IMR-90 (cell line): Measurements from ENCODE around the gene TNK1. TPM values are rescaled to one million over a fixed set of nuclear protein-coding genes. Genes with fewer than 3 reads are reported as not detected.

ENCODE experiments used
- ATAC-seq: fragments of 200-7000 bp; cut with Tn5 transposase; 2 replicates; pipeline ENCODE4 v1.9.1; 2020; ENCODE audit warnings: low read depth, mild to moderate bottlenecking, moderate library complexity
- BruUV-seq: library from RNA; stranded (reverse); fragments of 400-500 nt; replicated peaks from 2 replicates; lab custom pipeline; 2021; lab: Mats Ljungman, UMichigan
- CTCF ChIA-PET: fragments of 300-600 bp; formaldehyde crosslinking; extraction: SDS; loops from one replicate; lab custom pipeline; 2021; ENCODE audit warnings: antibody characterized with exemption; lab: Yijun Ruan, JAX
- POLR2A ChIA-PET: fragments of 300-600 bp; sonication (Branson Sonifier 250); formaldehyde crosslinking; loops from one replicate; lab custom pipeline; 2022; ENCODE audit warnings: antibody characterized with exemption; ENCODE audit not compliant: unreplicated experiment; lab: Charles Lee
- DNase-seq: peaks from one replicate; pipeline ENCODE4 v3.0.0; 2013
- H2AFZ ChIP-seq: replicated peaks from 2 replicates; pipeline ENCODE3; 2013; ENCODE audit warnings: low read length, mild to moderate bottlenecking; ENCODE audit not compliant: poor library complexity
- H2AK5ac ChIP-seq: 2 replicates; pipeline ENCODE4 v1.6.1; 2013; ENCODE audit warnings: low read depth, low read length, inconsistent platforms
- H2AK9ac ChIP-seq: replicated peaks from 2 replicates; pipeline ENCODE3; 2013; ENCODE audit warnings: mild to moderate bottlenecking, low read depth, low read length, moderate library complexity; ENCODE audit not compliant: poor library complexity
- H2BK120ac ChIP-seq: 2 replicates; pipeline ENCODE4 v1.6.1; 2013; ENCODE audit warnings: low read depth, low read length, inconsistent platforms
- H2BK15ac ChIP-seq: 3 replicates; pipeline ENCODE4 v1.6.1; 2013; ENCODE audit warnings: low read depth, low read length, inconsistent platforms
- H2BK20ac ChIP-seq: 2 replicates; pipeline ENCODE4 v1.6.1; 2013; ENCODE audit warnings: low read depth, mild to moderate bottlenecking, inconsistent platforms, low read length, moderate library complexity
- H2BK5ac ChIP-seq: 2 replicates; pipeline ENCODE4 v1.6.1; 2013; ENCODE audit warnings: mild to moderate bottlenecking, low read depth, low read length, inconsistent platforms; ENCODE audit not compliant: poor library complexity, severe bottlenecking
- H3K14ac ChIP-seq: replicated peaks from 2 replicates; pipeline ENCODE4 v1.6.1; 2013; ENCODE audit warnings: low read depth, low read length, inconsistent platforms
- H3K18ac ChIP-seq: 2 replicates; pipeline ENCODE4 v1.6.1; 2013; ENCODE audit warnings: low read depth, low read length, control low read depth
- H3K23ac ChIP-seq: 2 replicates; pipeline ENCODE4 v1.6.1; 2013; ENCODE audit warnings: low read depth, low read length, inconsistent platforms
- H3K27ac ChIP-seq: 2 replicates; pipeline ENCODE4 v1.5.1; 2013; ENCODE audit warnings: mild to moderate bottlenecking, control low read depth, low read length; ENCODE audit not compliant: insufficient read depth
- H3K27me3 ChIP-seq: 2 replicates; pipeline ENCODE4 v1.6.1; 2013; ENCODE audit warnings: low read length; ENCODE audit not compliant: control insufficient read depth, insufficient read depth
- H3K36me3 ChIP-seq: 2 replicates; pipeline ENCODE4 v1.6.1; 2013; ENCODE audit warnings: low read length, mixed read lengths; ENCODE audit not compliant: control insufficient read depth, insufficient read depth
- H3K4ac ChIP-seq: 2 replicates; pipeline ENCODE4 v1.6.1; 2013; ENCODE audit warnings: low read depth, low read length, inconsistent platforms
- H3K4me1 ChIP-seq: 2 replicates; pipeline ENCODE4 v1.6.1; 2013; ENCODE audit warnings: low read length, mixed read lengths; ENCODE audit not compliant: control insufficient read depth, insufficient read depth
- H3K4me2 ChIP-seq: 2 replicates; pipeline ENCODE4 v1.6.1; 2013; ENCODE audit warnings: low read depth, mild to moderate bottlenecking, control low read depth, low read length, moderate library complexity
- H3K4me3 ChIP-seq: 2 replicates; pipeline ENCODE4 v1.5.1; 2013; ENCODE audit warnings: low read depth, mild to moderate bottlenecking, control low read depth, low read length, moderate library complexity; ENCODE audit not compliant: insufficient read depth
- H3K56ac ChIP-seq: 2 replicates; pipeline ENCODE4 v1.6.1; 2013; ENCODE audit warnings: low read length, inconsistent platforms; ENCODE audit not compliant: insufficient read depth; ENCODE audit errors: extremely low read depth
- H3K79me1 ChIP-seq, 2 experiments: 2 replicates each; pipeline ENCODE4 v1.6.1; 2013; ENCODE audit warnings: low read length in 2 of 2, inconsistent platforms in 1 of 2, low read depth in 1 of 2
- H3K9ac ChIP-seq: 2 replicates; pipeline ENCODE4 v1.6.1; 2013; ENCODE audit warnings: low read depth, low read length, control low read depth
- H3K9me1 ChIP-seq: 2 replicates; pipeline ENCODE4 v1.6.1; 2013; ENCODE audit warnings: low read length, inconsistent platforms; ENCODE audit not compliant: insufficient read depth
- H3K9me3 ChIP-seq: 2 replicates; pipeline ENCODE4 v1.6.1; 2013; ENCODE audit warnings: low read length; ENCODE audit not compliant: control insufficient read depth, insufficient read depth
- H4K20me1 ChIP-seq: 2 replicates; pipeline ENCODE4 v1.6.1; 2013; ENCODE audit warnings: low read length, inconsistent platforms; ENCODE audit not compliant: insufficient read depth
- H4K5ac ChIP-seq: 2 replicates; pipeline ENCODE4 v1.6.1; 2013; ENCODE audit warnings: mild to moderate bottlenecking, low read depth, low read length, control low read depth
- H4K8ac ChIP-seq, 2 experiments: 2 replicates each; pipeline ENCODE4 v1.6.1; 2013; ENCODE audit warnings: low read depth in 2 of 2, low read length in 2 of 2, control low read depth in 1 of 2, inconsistent platforms in 1 of 2
- H4K91ac ChIP-seq: 2 replicates; pipeline ENCODE4 v1.6.1; 2013; ENCODE audit warnings: low read depth, low read length, inconsistent platforms; ENCODE audit not compliant: insufficient read depth
- CEBPB ChIP-seq: IDR thresholded peaks from 2 replicates; pipeline ENCODE4 v1.6.1; 2012; ENCODE audit warnings: low read depth, low read length, improper control_type of control experiment
- RAD21 ChIP-seq: IDR thresholded peaks from 2 replicates; pipeline ENCODE4 v1.6.1; 2012; ENCODE audit warnings: low read length, improper control_type of control experiment
- WGBS, 2 experiments: methylation state at CpG; one replicate each; pipeline versions ENCODE4 v1.1.5 to v1.1.7; 2013; ENCODE audit warnings: missing lambda C conversion rate in 2 of 2; ENCODE audit not compliant: insufficient read length in 1 of 2; ENCODE audit errors: extremely low coverage in 2 of 2; 5-methylcytosine and 5-hydroxymethylcytosine counted together
- dilution Hi-C: fragments of 300-500 bp; cut with HindIII; formaldehyde crosslinking; loops from one replicate; pipeline ENCODE4 v1.14.3; 2018; ENCODE audit warnings: low sequenced_read_pairs; ENCODE audit not compliant: unreplicated experiment
- in situ Hi-C: fragments of 300-500 bp; cut with MboI; formaldehyde crosslinking; loops from 3 replicates; pipeline ENCODE4 v1.14.3; 2019; ENCODE audit warnings: low sequenced_read_pairs, inconsistent platforms, mixed read lengths
- intact Hi-C: fragments of 100-400 bp; cut with micrococcal nuclease; formaldehyde crosslinking; loops from 2 replicates; pipeline ENCODE4 v1.10.0; 2022
- polyA plus RNA-seq, 3 experiments: library from polyadenylated mRNA; depleted of rRNA; stranded (reverse); fragments of >200 nt; gene quantifications; 2 replicates each; pipeline ENCODE4 v1.2.3, GENCODE V29; 2012; ENCODE audit warnings: low replicate concordance in 1 of 3
- total RNA-seq: library from RNA; depleted of rRNA; stranded (reverse); fragments of >200 nt; gene quantifications from 2 replicates; pipeline ENCODE4 v1.2.3, GENCODE V29; 2012

The TNK1 gene
- total and polyA plus RNA-seq, 2 of the 4 experiments (the other 2 are of a cell fraction): 0.44 to 0.54 TPM

DNA sequence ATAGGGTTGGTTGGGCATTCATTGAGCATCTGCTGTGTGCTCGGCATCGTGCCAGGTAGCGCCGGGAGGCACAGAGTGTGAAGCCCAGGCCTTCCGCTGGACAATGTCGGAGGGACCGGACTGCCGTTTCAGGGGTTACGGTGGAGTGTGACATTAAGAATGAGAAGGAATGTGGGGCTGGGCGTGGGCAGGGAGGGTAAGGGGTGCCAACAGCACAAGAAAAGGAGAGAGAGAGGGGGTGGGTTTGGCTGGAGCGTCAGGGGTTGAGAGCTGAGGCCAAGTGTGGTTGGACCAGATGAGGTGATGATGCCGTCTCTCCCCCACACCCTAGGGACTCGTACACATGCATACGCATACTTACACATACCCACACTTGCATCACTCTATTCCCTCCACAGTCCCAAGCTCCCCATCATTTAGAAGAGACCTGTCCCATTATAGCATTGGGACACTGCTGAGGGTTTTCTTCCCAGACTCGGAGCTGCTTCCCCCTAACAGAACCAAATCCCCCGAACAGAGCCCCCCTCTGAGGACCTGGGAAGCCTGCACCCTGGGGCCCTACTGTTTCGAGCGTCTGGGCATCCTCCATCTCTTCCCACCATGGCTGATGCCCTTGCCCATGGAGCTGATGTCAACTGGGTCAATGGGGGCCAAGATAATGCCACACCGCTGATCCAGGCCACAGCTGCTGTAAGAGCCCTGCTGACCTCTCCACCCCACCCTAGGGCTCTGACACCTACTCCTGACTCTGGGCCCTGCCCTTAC lies 32.2 kb upstream of the TNK1 start:
- Histone ChIP-seq H3K4me3 (no peak overlapping the region), H3K4me1 (peaks cover 19% of the 10 kb centered on the region), H3K27ac (no peak overlapping the region), H3K79me1 (peaks cover 9 to 38% of the 10 kb centered on the region in 2 experiments; a peak in 3 of 4 replicates), H4K5ac (no peak overlapping the region), H2BK120ac (no peak overlapping the region), H4K8ac (no peak overlapping the region), H2BK20ac (no peak overlapping the region), H4K20me1 (peaks cover 19% of the 10 kb centered on the region), H3K9me1 (peaks cover 8% of the 10 kb centered on the region), H2AK9ac (peak overlapping the region; percentile 44), H3K36me3 (no peaks in the 10 kb centered on the region), H2AK5ac (peak overlapping the region; percentile 27; the same call in 1 of the 2 replicates), H3K9me3 (no peaks in the 10 kb centered on the region), H2BK15ac (no peak overlapping the region), H3K27me3 (peaks cover 8% of the 10 kb centered on the region), H3K9ac (no peak overlapping the region), H3K23ac (peak overlapping the region; percentile 19; the same call in 1 of the 2 replicates), H3K18ac (no peak overlapping the region), H4K91ac (no peak overlapping the region), H3K4me2 (no peak overlapping the region), H3K4ac (no peak overlapping the region; the same call in 1 of the 2 replicates), H2AFZ (no peak overlapping the region), H3K14ac (no peak overlapping the region), H3K56ac (no peak overlapping the region), H2BK5ac (no peak overlapping the region)
- BruUV-seq: no TSS peak
- dilution Hi-C loops (no loop called here), in situ Hi-C loops (no loop called here), intact Hi-C loops (no loop called here)
- DNase-seq (peak; percentile 47), ATAC-seq (no peak)
- ChIA-PET POLR2A (no interaction called here), CTCF (interaction anchor here (0.7 to 1.4 kb wide), 2 partner anchors 8 to 10 kb away, joined by 3 read pairs; no protein-coding TSS in a partner anchor)
- TF ChIP-seq CEBPB (peak; percentile 48; the same call in 1 of the 2 replicates), RAD21 (no peak)
- 91% methylated on average over 8 of the region's 19 CpGs; no CpG with 5 or more reads in 1 of the 2 experiments for whole genome bisulfite sequencing, 2 experiments
